Liver (tissue), 9 donors: ENCODE results near the gene NDUFS7. TPM values are rescaled to one million over a fixed set of nuclear protein-coding genes. Genes with fewer than 3 reads are reported as not detected.

Source experiments
- DNase-seq: peaks from one replicate; pipeline ENCODE4 v3.0.0-alpha.2; 2017; ENCODE audit warnings: low spot score
- H3K27ac ChIP-seq, 2 donors: one replicate each; pipeline ENCODE4 v1.7.0; 2013; ENCODE audit warnings: inconsistent platforms in 2 of 2, low read length in 2 of 2, control low read depth in 1 of 2, low read depth in 1 of 2, mild to moderate bottlenecking in 1 of 2
- H3K27me3 ChIP-seq, 4 donors: one replicate each; pipeline versions ENCODE4 v1.6.1 to v1.7.0; 2013; ENCODE audit warnings: low read length in 3 of 4, inconsistent platforms in 1 of 4, mild to moderate bottlenecking in 1 of 4, moderate library complexity in 1 of 4; ENCODE audit not compliant: control insufficient read depth in 4 of 4, insufficient read depth in 4 of 4
- H3K36me3 ChIP-seq, 4 donors: one replicate each; pipeline versions ENCODE4 v1.6.1 to v1.7.0; 2013; ENCODE audit warnings: low read length in 3 of 4, mild to moderate bottlenecking in 3 of 4, low read depth in 1 of 4, moderate library complexity in 1 of 4; ENCODE audit not compliant: control insufficient read depth in 4 of 4, insufficient read depth in 3 of 4
- H3K4me1 ChIP-seq, 4 donors: one replicate each; pipeline versions ENCODE4 v1.6.1 to v1.7.0; 2013; ENCODE audit warnings: low read length in 3 of 4, mild to moderate bottlenecking in 3 of 4, moderate library complexity in 1 of 4; ENCODE audit not compliant: control insufficient read depth in 4 of 4, insufficient read depth in 4 of 4
- H3K4me3 ChIP-seq, 3 donors: one replicate each; pipeline versions ENCODE4 v1.6.1 to v1.7.0; 2013; ENCODE audit warnings: low read length in 3 of 3, control low read depth in 1 of 3, low read depth in 1 of 3, mild to moderate bottlenecking in 1 of 3
- H3K9ac ChIP-seq, 2 donors: one replicate each; pipeline ENCODE4 v1.7.0; 2013; ENCODE audit warnings: low read length in 2 of 2, mild to moderate bottlenecking in 2 of 2, moderate library complexity in 2 of 2, control low read depth in 1 of 2, low read depth in 1 of 2
- H3K9me3 ChIP-seq, 4 donors: one replicate each; pipeline versions ENCODE4 v1.6.1 to v1.7.0; 2013; ENCODE audit warnings: low read length in 3 of 4; ENCODE audit not compliant: control insufficient read depth in 4 of 4
- ATF3 ChIP-seq: IDR thresholded peaks from 2 replicates; pipeline ENCODE4 v1.6.1; 2016; ENCODE audit warnings: antibody characterized with exemption
- EGR1 ChIP-seq, 2 donors: IDR thresholded peaks; 2 replicates each; pipeline ENCODE4 v1.6.1; 2016 to 2018; ENCODE audit warnings: antibody characterized with exemption in 2 of 2, low read depth in 2 of 2
- FOXA2 ChIP-seq: IDR thresholded peaks from 2 replicates; pipeline ENCODE4 v1.6.1; 2016; ENCODE audit warnings: antibody characterized with exemption
- GABPA ChIP-seq, 2 donors: IDR thresholded peaks in 1 of 2; conservative IDR thresholded peaks in 1 of 2; 2 replicates each; pipeline ENCODE4 v1.6.1; 2016; ENCODE audit warnings: antibody characterized with exemption in 2 of 2, mild to moderate bottlenecking in 1 of 2, moderate library complexity in 1 of 2
- HNF4A ChIP-seq, 2 donors: conservative IDR thresholded peaks; 2 replicates each; pipeline ENCODE4 v1.6.1; 2016; ENCODE audit warnings: antibody characterized with exemption in 2 of 2, mild to moderate bottlenecking in 2 of 2
- HNF4G ChIP-seq: IDR thresholded peaks from 2 replicates; pipeline ENCODE4 v1.6.1; 2016; ENCODE audit warnings: antibody characterized with exemption
- JUND ChIP-seq, 2 donors: IDR thresholded peaks; 2 replicates each; pipeline ENCODE4 v1.6.1; 2016; ENCODE audit warnings: antibody characterized with exemption in 2 of 2
- MAX ChIP-seq: IDR thresholded peaks from 2 replicates; pipeline ENCODE4 v1.6.1; 2016; ENCODE audit warnings: antibody characterized with exemption
- NR2F2 ChIP-seq: IDR thresholded peaks from 2 replicates; pipeline ENCODE4 v1.6.1; 2016; ENCODE audit warnings: antibody characterized with exemption
- RXRA ChIP-seq, 2 donors: IDR thresholded peaks; 2 replicates each; pipeline ENCODE4 v1.6.1; 2017 to 2018; ENCODE audit warnings: antibody characterized with exemption in 2 of 2, mild to moderate bottlenecking in 1 of 2
- SP1 ChIP-seq: IDR thresholded peaks from 2 replicates; pipeline ENCODE4 v1.6.1; 2018; ENCODE audit warnings: antibody characterized with exemption, mild to moderate bottlenecking
- TAF1 ChIP-seq: conservative IDR thresholded peaks from 2 replicates; pipeline ENCODE4 v1.6.1; 2016; ENCODE audit warnings: antibody characterized with exemption, mild to moderate bottlenecking
- YY1 ChIP-seq: IDR thresholded peaks from 2 replicates; pipeline ENCODE4 v1.6.1; 2016; ENCODE audit warnings: antibody characterized with exemption, mild to moderate bottlenecking
- ZBTB33 ChIP-seq: IDR thresholded peaks from 2 replicates; pipeline ENCODE4 v1.6.1; 2016; ENCODE audit warnings: antibody characterized with exemption
- WGBS: extraction: QIAGEN DNeasy Blood & Tissue Kit; methylation state at CpG from one replicate; pipeline ENCODE4 v1.1.7; 2013; 5-methylcytosine and 5-hydroxymethylcytosine counted together
- polyA plus RNA-seq, 2 donors: library from polyadenylated mRNA; stranded (reverse) in 1 of 2; unstranded in 1 of 2; fragments of 200-250 nt in 1 of 2; fragments of >200 nt in 1 of 2; fragmentation: Nextera tagmentation in 1 of 2; extraction: Ambion mirVana in 1 of 2; gene quantifications; one replicate each; pipeline versions ENCODE4 v1.2.1 to v1.2.3, GENCODE V29; 2013 to 2015
- total RNA-seq, 2 donors: library from RNA; depleted of rRNA; stranded (reverse); fragments of >200 nt; gene quantifications; one replicate each; pipeline ENCODE4 v1.2.3, GENCODE V29; 2014
- TF ChIP-seq, protein P1 (sequence below): IDR thresholded peaks from 2 replicates; pipeline ENCODE4 v1.6.1; 2016; ENCODE audit warnings: antibody characterized with exemption, mild to moderate bottlenecking
- donor health status: healthy.
- donor health status: healthy.
- donor health status: healthy.
- donor health status: healthy.
- donor health status: healthy.

The NDUFS7 gene
- total and polyA plus RNA-seq, 4 donors, result 54.4 to 185 (median 128) TPM

DNA sequence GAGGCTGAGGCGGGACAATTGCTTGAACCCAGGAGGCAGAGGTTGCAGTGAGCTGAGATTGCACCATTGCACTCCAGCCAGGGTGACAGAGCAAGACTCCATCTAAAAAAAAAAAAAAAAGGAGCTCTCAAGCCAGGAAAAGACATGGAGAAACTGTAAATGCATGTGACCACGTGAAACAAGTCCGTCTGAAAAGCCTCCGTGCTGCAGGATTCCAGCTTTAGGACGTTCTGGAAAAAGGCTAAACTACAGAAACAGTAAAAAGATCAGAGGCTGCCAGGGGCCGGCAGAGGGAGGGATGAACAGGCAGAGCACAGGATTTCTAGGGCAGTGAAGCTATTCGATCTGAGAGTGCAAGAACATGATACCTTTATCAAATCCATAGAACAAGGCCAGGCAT, 40.7 kb upstream of the NDUFS7 start:
- no peak overlapping the region for H3K4me3 ChIP-seq
- 66% methylated on average over 7 of the region's 7 CpGs for WGBS

DNA sequence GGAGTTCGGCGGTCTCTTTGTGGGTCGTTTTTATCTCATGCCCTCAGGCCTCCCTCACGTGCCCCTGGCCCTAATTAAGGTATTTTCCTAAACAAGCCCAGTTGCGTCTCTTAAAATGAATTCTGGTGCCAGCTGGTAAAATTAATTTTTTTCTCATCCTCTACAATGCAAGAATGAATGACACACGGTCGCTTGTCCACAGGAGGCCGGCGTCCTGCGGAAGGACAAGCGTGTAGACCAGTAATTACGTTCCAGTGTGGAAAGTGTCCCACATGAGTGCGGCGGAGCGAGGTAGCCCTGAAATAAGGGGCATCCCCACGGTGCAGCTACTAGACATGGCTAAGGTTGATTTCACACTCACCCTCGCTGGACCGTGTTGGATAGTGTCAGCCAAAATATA, 34.5 kb upstream of the NDUFS7 start:
- Histone ChIP-seq H3K4me3 (no peak overlapping the region), H3K4me1 (peaks cover 0 to 5% (median 1%) of the 10 kb centered on the region in 4 donors), H3K9me3 (no peaks in the 10 kb centered on the region), H3K27ac (no peak overlapping the region), H3K27me3 (no peaks in the 10 kb centered on the region), H3K36me3 (no peaks in the 10 kb centered on the region), H3K9ac (no peak overlapping the region)
- TF ChIP-seq GABPA (IDR thresholded peaks at IDR 0.05 in 1 of 2, conservative IDR thresholded peaks at IDR 0.05 in 1 of 2) (no peak), FOXA2 (no peak), EGR1 (IDR thresholded peaks at IDR 0.05; ENCODE audit: low read depth in 2 of 2) (no peak), HNF4A (conservative IDR thresholded peaks at IDR 0.05) (no peak)
- DNase-seq, result no peak
- WGBS, result 92% methylated on average over 18 of the region's 18 CpGs

More for the DNA sequence above, 40.7 kb upstream of the NDUFS7 start:
- TF ChIP-seq FOXA2 (no peak), EGR1 (IDR thresholded peaks at IDR 0.05; ENCODE audit: low read depth in 2 of 2) (no peak), JUND (IDR thresholded peaks at IDR 0.05) (no peak), TAF1 (no peak), ATF3 (no peak), NR2F2 (no peak), HNF4G (no peak), YY1 (no peak), SP1 (no peak), HNF4A (conservative IDR thresholded peaks at IDR 0.05) (no peak), ZBTB33 (no peak), RXRA (IDR thresholded peaks at IDR 0.05) (no peak), MAX (no peak)
- TF ChIP-seq, protein P1, sequence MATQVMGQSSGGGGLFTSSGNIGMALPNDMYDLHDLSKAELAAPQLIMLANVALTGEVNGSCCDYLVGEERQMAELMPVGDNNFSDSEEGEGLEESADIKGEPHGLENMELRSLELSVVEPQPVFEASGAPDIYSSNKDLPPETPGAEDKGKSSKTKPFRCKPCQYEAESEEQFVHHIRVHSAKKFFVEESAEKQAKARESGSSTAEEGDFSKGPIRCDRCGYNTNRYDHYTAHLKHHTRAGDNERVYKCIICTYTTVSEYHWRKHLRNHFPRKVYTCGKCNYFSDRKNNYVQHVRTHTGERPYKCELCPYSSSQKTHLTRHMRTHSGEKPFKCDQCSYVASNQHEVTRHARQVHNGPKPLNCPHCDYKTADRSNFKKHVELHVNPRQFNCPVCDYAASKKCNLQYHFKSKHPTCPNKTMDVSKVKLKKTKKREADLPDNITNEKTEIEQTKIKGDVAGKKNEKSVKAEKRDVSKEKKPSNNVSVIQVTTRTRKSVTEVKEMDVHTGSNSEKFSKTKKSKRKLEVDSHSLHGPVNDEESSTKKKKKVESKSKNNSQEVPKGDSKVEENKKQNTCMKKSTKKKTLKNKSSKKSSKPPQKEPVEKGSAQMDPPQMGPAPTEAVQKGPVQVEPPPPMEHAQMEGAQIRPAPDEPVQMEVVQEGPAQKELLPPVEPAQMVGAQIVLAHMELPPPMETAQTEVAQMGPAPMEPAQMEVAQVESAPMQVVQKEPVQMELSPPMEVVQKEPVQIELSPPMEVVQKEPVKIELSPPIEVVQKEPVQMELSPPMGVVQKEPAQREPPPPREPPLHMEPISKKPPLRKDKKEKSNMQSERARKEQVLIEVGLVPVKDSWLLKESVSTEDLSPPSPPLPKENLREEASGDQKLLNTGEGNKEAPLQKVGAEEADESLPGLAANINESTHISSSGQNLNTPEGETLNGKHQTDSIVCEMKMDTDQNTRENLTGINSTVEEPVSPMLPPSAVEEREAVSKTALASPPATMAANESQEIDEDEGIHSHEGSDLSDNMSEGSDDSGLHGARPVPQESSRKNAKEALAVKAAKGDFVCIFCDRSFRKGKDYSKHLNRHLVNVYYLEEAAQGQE, result no peak
- H3K9ac ChIP-seq, result no peak overlapping the region
- H3K27me3 ChIP-seq, result no peaks in the 10 kb centered on the region
- H3K36me3 ChIP-seq, result no peaks in the 10 kb centered on the region
- H3K9me3 ChIP-seq, result no peaks in the 10 kb centered on the region
- no peak overlapping the region for H3K27ac ChIP-seq
- H3K4me1 ChIP-seq, result no peaks in the 10 kb centered on the region
- no peak for DNase-seq
